Neural cell (in vitro differentiated cells): ENCODE measurements around the gene KIF12.

Experiments
- CTCF ChIP-seq: fragments of 450-650 bp; IDR thresholded peaks from 2 replicates; pipeline ENCODE4 v1.5.1; 2014; ENCODE audit warnings: antibody characterized with exemption, mild to moderate bottlenecking, moderate library complexity; ENCODE audit not compliant: poor library complexity, severe bottlenecking
- EZH2 ChIP-seq: fragments of 200-600, 300-800 bp; shearing (Covaris generic), sonication (generic); IDR thresholded peaks from 2 replicates; pipeline ENCODE4 v1.6.1; 2014; ENCODE audit warnings: antibody characterized with exemption, low read length, borderline replicate concordance, mild to moderate bottlenecking; ENCODE audit not compliant: insufficient read depth, poor library complexity, severe bottlenecking
- POLR2AphosphoS5 ChIP-seq: IDR thresholded peaks from 2 replicates; pipeline ENCODE4 v1.6.1; 2012
- RAD21 ChIP-seq: fragments of 450-650 bp; conservative IDR thresholded peaks from 2 replicates; pipeline ENCODE4 v1.6.1; 2014; ENCODE audit warnings: antibody characterized with exemption, mild to moderate bottlenecking, moderate library complexity
- REST ChIP-seq: IDR thresholded peaks from 2 replicates; pipeline ENCODE4 v1.6.1; 2012; ENCODE audit warnings: borderline replicate concordance
- TAF1 ChIP-seq: IDR thresholded peaks from 2 replicates; pipeline ENCODE4 v1.6.1; 2012; ENCODE audit warnings: low read depth

GRCh38 chr9:114107286-114108001 is 8.4 kb upstream of the KIF12 start:
- TF ChIP-seq CTCF (no peak), POLR2AphosphoS5 (no peak), REST (no peak), EZH2 (no peak), RAD21 (no peak), TAF1 (no peak)
